NB4 (cell line): ENCODE results near the gene PPME1.

ENCODE experiments used
- DNase-seq: peaks from one replicate; pipeline ENCODE4 v3.0.0; 2010; ENCODE audit warnings: low read depth
- H3K4me3 ChIP-seq: one replicate; pipeline ENCODE4 v1.5.1; 2011; ENCODE audit warnings: mild to moderate bottlenecking, low read depth, low read length, moderate library complexity
- MYC ChIP-seq: IDR thresholded peaks from 2 replicates; pipeline ENCODE4 v1.6.1; 2011; ENCODE audit warnings: low read depth, low read length
- POLR2A ChIP-seq: IDR thresholded peaks from 2 replicates; pipeline ENCODE4 v1.6.1; 2011; ENCODE audit warnings: mild to moderate bottlenecking; ENCODE audit not compliant: insufficient read length; ENCODE audit errors: extremely low read depth
- TF ChIP-seq, protein P1 (sequence below): IDR thresholded peaks from 2 replicates; pipeline ENCODE4 v1.6.1; 2011; ENCODE audit warnings: low read depth, low read length
- TF ChIP-seq, protein P2 (sequence below): IDR thresholded peaks from one replicate; pipeline ENCODE4 v1.5.1; 2012; ENCODE audit warnings: low read depth, low read length

Gene PPME1

DNA sequence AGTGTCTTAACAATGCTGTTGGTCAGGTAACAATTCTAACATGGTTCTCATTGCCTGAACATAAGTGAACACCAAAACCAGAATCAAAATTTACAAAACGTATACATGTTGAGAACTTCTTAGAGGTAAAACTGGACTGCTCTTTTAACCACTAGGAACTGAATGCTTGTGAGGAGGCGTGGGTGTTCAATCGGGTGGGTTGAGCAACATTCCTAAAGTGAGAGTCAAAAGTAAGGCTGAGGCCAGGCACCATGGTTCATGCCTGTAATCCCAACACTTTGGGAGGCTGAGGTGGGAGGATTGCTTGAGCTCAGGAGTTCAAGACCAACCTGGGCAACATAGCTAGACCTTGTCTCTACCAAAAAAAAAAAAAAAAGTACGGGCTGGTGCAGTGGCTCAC lies 11.5 kb downstream of the PPME1 start:
- no peak for DNase-seq
- TF ChIP-seq, protein P1, sequence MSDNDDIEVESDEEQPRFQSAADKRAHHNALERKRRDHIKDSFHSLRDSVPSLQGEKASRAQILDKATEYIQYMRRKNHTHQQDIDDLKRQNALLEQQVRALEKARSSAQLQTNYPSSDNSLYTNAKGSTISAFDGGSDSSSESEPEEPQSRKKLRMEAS = no peak
- TF ChIP-seq, protein P2, sequence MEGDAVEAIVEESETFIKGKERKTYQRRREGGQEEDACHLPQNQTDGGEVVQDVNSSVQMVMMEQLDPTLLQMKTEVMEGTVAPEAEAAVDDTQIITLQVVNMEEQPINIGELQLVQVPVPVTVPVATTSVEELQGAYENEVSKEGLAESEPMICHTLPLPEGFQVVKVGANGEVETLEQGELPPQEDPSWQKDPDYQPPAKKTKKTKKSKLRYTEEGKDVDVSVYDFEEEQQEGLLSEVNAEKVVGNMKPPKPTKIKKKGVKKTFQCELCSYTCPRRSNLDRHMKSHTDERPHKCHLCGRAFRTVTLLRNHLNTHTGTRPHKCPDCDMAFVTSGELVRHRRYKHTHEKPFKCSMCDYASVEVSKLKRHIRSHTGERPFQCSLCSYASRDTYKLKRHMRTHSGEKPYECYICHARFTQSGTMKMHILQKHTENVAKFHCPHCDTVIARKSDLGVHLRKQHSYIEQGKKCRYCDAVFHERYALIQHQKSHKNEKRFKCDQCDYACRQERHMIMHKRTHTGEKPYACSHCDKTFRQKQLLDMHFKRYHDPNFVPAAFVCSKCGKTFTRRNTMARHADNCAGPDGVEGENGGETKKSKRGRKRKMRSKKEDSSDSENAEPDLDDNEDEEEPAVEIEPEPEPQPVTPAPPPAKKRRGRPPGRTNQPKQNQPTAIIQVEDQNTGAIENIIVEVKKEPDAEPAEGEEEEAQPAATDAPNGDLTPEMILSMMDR = no peak
- no peak overlapping the region for H3K4me3 ChIP-seq

DNA sequence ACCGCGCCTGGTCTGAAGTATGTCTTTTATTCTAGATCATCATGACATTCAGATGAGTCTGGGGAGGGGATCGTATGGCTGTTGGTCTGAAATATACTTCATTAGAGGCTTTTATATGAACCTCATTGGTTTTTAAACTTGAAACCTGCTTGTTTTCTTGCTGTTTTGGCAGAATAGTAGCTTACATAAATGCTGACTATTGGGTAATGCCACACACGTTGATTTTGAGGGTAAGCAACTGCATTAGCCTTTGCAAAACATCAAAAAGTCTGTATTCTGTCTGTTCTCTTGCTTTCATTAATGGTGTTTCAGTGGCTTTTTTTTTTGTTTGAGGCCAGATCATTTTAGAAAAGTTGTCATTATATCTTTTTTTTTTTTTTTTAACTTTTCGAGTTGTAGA lies 14.2 kb downstream of the PPME1 start:
- H3K4me3 ChIP-seq = no peak overlapping the region
- DNase-seq = no peak
- TF ChIP-seq, protein P1 = no peak
- TF ChIP-seq, protein P2 = no peak
- TF ChIP-seq MYC (no peak), POLR2A (no peak)

DNA sequence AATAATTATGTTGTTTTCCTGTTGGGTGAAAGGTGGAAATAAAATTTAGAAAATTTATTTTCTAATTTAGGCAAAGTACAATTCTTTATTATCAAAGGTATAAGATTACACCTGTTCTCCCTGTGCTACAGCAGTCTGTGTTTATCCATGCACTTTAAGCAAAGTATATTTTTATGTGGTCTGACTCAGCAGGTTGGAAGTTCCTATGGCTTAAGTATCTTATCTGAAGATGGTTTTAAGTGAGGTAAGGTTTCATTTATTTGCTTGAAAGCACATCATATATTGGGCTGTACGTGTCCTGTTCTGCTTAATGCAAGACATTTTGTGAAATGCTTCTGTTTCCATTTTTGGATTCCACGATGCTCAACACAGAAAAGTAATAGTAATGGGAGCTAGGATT lies 14.6 kb downstream of the PPME1 start:
- TF ChIP-seq, protein P2 = no peak
- TF ChIP-seq MYC (no peak), POLR2A (no peak)
- TF ChIP-seq, protein P1 = no peak
- no peak for DNase-seq
- no peak overlapping the region for H3K4me3 ChIP-seq

DNA sequence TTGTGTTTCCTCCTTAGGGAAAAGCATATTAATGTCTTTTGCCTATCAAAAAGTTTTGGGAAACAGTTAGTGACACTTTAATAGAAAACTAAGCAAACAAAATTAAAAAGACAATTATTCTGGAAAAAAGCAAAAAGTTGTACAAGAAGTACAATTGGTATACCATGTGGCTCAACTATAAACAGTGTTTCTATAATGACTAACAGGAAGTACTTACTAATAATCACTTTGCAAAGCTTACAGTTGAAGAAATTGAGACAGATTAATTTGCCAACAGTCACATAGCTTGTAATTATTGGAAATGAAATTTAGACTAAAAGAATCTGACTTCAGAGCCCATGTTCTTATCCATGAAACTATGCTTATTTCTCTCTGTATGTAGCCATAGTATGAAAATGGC lies 24.7 kb downstream of the PPME1 start:
- no peak for TF ChIP-seq MYC
- TF ChIP-seq, protein P1 = no peak
- TF ChIP-seq POLR2A = no peak
- TF ChIP-seq, protein P2 = no peak
- no peak for DNase-seq
- H3K4me3 ChIP-seq = no peak overlapping the region

DNA sequence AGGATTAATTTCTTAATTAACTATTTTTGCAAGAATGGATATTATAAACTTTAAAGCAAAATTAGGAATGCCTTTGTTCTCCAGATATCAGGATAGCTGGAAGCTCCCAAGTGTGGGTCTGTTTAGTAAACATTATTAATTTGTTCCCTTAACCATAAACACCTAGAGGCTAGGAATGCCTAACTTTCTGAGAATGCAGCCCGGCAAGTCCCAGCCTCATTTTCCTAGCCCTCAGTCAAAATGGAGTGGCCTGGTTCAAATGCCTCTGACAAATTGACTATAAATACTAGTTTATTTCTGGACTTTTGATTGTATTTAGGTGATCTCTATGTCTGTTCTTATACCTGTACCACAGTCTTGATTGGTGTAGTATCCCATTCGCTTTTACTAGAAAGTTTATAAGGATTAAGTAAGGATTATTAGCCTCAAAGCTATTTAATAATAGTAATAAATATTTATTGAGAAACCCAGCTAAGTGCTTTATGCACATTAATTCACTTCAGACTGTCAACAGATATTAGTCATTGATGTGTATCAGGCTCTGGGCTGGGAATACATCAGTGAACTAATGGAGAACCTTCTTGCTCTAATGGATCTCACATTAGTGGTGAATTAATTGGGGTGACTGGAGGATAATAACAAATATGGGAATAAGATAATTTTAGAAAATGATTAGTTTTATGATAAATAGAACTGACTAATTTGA lies 25.8 kb downstream of the PPME1 start:
- no peak for DNase-seq
- no peak overlapping the region for H3K4me3 ChIP-seq
- TF ChIP-seq, protein P2 = no peak
- TF ChIP-seq MYC (no peak), POLR2A (no peak)
- TF ChIP-seq, protein P1 = no peak

DNA sequence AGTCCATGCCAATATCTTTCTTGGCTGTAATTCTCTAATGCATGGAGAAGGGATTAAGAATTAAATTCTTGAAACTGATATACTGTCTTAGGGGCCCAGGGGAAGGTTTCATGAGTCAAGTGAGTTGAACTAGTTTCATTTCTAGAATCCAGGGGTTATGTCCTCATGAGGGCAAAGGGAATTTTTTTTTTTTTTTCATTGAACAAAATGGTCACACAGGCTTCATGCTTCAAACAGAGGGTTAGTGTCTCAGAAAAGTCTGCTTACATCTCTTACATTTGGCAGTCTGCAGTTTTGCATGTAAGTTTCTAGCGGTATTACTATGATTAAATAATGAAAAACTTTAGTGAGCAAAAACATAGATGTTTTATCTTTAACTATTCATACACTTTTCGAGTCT lies 32.9 kb downstream of the PPME1 start:
- no peak overlapping the region for H3K4me3 ChIP-seq
- TF ChIP-seq, protein P1 = no peak
- TF ChIP-seq, protein P2 = no peak
- no peak for TF ChIP-seq MYC
- TF ChIP-seq POLR2A = no peak
- DNase-seq = no peak
